ENCODE measurements around the gene SULT1C2.

GRCh38 chr2:108287169-108287568 is 1.5 kb upstream of the SULT1C2 start:
- TF ChIP-seq TOX (CRISPR knock-in tag; IDR thresholded peaks at IDR 0.05; ENCODE audit: borderline replicate concordance) (no peak), ZC3H10 (CRISPR knock-in tag; IDR thresholded peaks at IDR 0.05) (no peak)
